Mesothelial cell of epicardium (in vitro differentiated cells): ENCODE measurements around the gene ZNF491. TPM values are rescaled to one million over a fixed set of nuclear protein-coding genes. Genes with fewer than 3 reads are reported as not detected.
"Not testable (repeated sequence)": the region's sequence is repeated elsewhere in the genome, so short reads cannot be mapped to it uniquely, and the experiment has no call there.

Experiments
- DNase-seq, 2 experiments: peaks; one replicate each; pipeline ENCODE4 v3.0.0; 2021; ENCODE audit warnings: low spot score in 2 of 2; ENCODE audit not compliant: unreplicated experiment in 2 of 2
- H3K27ac Mint-ChIP-seq: 2 replicates; pipeline ENCODE4 v1.8.0; 2021; ENCODE audit warnings: mixed read lengths
- H3K27me3 Mint-ChIP-seq: 2 replicates; pipeline ENCODE4 v1.8.0; 2021; ENCODE audit warnings: low read depth, mixed read lengths
- H3K36me3 Mint-ChIP-seq: 2 replicates; pipeline ENCODE4 v1.8.0; 2021; ENCODE audit warnings: mixed read lengths
- H3K4me1 Mint-ChIP-seq: 2 replicates; pipeline ENCODE4 v1.8.0; 2021; ENCODE audit warnings: mixed read lengths
- H3K4me3 Mint-ChIP-seq: 2 replicates; pipeline ENCODE4 v1.8.0; 2021; ENCODE audit warnings: mild to moderate bottlenecking, moderate library complexity, mixed read lengths
- H3K9me3 Mint-ChIP-seq: 2 replicates; pipeline ENCODE4 v1.8.0; 2021; ENCODE audit warnings: mixed read lengths
- CTCF ChIP-seq: fragments of 200-600 bp; sonication (generic); IDR thresholded peaks from one replicate; pipeline ENCODE4 v1.5.0; 2021; ENCODE audit warnings: antibody characterized with exemption; ENCODE audit not compliant: unreplicated experiment
- total RNA-seq: library from RNA; stranded (reverse); gene quantifications from 3 replicates; pipeline ENCODE4 v1.2.1, GENCODE V29; 2021

Gene ZNF491
- total RNA-seq, 1 donor from 2014 or later: 6.1 TPM

GRCh38 chr19:11813703-11814028 lies 15.3 kb downstream of the ZNF491 start:
- TF ChIP-seq CTCF: no peak
- peaks cover 16% of the 10 kb centered on the region for H3K9me3 Mint-ChIP-seq
- peak overlapping the region; percentile 93 for H3K4me3 Mint-ChIP-seq
- H3K27ac Mint-ChIP-seq: peak overlapping the region; percentile 95
- H3K27me3 Mint-ChIP-seq: no peaks in the 10 kb centered on the region
- peaks cover 16% of the 10 kb centered on the region for H3K4me1 Mint-ChIP-seq
- H3K36me3 Mint-ChIP-seq: peaks cover 35% of the 10 kb centered on the region
- no peak for DNase-seq

GRCh38 chr19:11814029-11814699 lies 15.8 kb downstream of the ZNF491 start, which contains the start of gene ZNF440:
ZNF440 (plus strand) TSS chr19:11814273; CDS start chr19:11814448, 175 bp downstream.
- Mint-ChIP-seq H3K27ac (peak within 1 kb of the TSS; percentile 95), H3K9me3 (peaks cover 11% of the 10 kb centered on the region), H3K36me3 (peaks cover 32% of the 10 kb centered on the region), H3K4me3 (peak within 1 kb of the TSS; percentile 93), H3K27me3 (no peaks in the 10 kb centered on the region), H3K4me1 (peaks cover 16% of the 10 kb centered on the region)
- no peak for TF ChIP-seq CTCF
- DNase-seq: peak; percentile 90 to 97

GRCh38 chr19:11814700-11815035 lies 16.3 kb downstream of the ZNF491 start:
- Mint-ChIP-seq H3K9me3 (peaks cover 10% of the 10 kb centered on the region), H3K36me3 (peaks cover 30% of the 10 kb centered on the region), H3K4me1 (peaks cover 16% of the 10 kb centered on the region), H3K4me3 (peak overlapping the region; percentile 93), H3K27ac (peak overlapping the region; percentile 83), H3K27me3 (no peaks in the 10 kb centered on the region)
- no peak for DNase-seq
- TF ChIP-seq CTCF: no peak

- Mint-ChIP-seq H3K36me3 (peaks cover 61% of the 10 kb centered on the region), H3K4me3 (no peak overlapping the region), H3K27me3 (no peaks in the 10 kb centered on the region), H3K27ac (no peak overlapping the region), H3K4me1 (no peaks in the 10 kb centered on the region), H3K9me3 (peaks cover 32% of the 10 kb centered on the region)
- no peak for TF ChIP-seq CTCF
- no peak for DNase-seq
Measured at GRCh38 chr19:11821474-11822109, 23.3 kb downstream of the ZNF491 start.

- not testable (repeated sequence) for H3K4me3 Mint-ChIP-seq, DNase-seq, H3K27ac Mint-ChIP-seq, H3K27me3 Mint-ChIP-seq, H3K4me1 Mint-ChIP-seq
- H3K36me3 Mint-ChIP-seq: peaks cover 85% of the 10 kb centered on the region
- H3K9me3 Mint-ChIP-seq: peaks cover 64% of the 10 kb centered on the region
Measured at GRCh38 chr19:11828957-11829876, 30.9 kb downstream of the ZNF491 start.
